Cardiac fibroblast (primary cell): ENCODE data around the gene C19orf25.
A peak's percentile ranks its signal among the peaks of the same experiment; 100 is the strongest.

Experiments
- DNase-seq, 2 donors: peaks; one replicate each; pipeline versions ENCODE4 v3.0.0 to v3.0.0-alpha.2; 2010; ENCODE audit warnings: low read depth in 2 of 2
- H3K4me3 ChIP-seq, 2 donors: replicated peaks in 1 of 2; 1 replicate in 1 of 2; 2 replicates in 1 of 2; pipeline ENCODE4 v1.5.1; 2011; ENCODE audit warnings: low read depth in 2 of 2, low read length in 2 of 2, mild to moderate bottlenecking in 2 of 2, moderate library complexity in 1 of 2
- CTCF ChIP-seq: IDR thresholded peaks from one replicate; pipeline ENCODE4 v1.5.1; 2011; ENCODE audit warnings: low read depth, mild to moderate bottlenecking, low read length, inconsistent platforms

C19orf25 gene

GRCh38 chr19:1489463-1490310 is 10.7 kb upstream of the C19orf25 start:
- no peak for TF ChIP-seq CTCF
- H3K4me3 ChIP-seq: peak overlapping the region; percentile 56 to 60
- no peak for DNase-seq

- no peak for TF ChIP-seq CTCF
- H3K4me3 ChIP-seq: no peak overlapping the region
- no peak for DNase-seq
Measured at GRCh38 chr19:1488282-1488601, 9.2 kb upstream of the C19orf25 start.

- DNase-seq: no peak
- no peak for TF ChIP-seq CTCF
- no peak overlapping the region for H3K4me3 ChIP-seq
Measured at GRCh38 chr19:1487576-1488281, 8.7 kb upstream of the C19orf25 start.

- DNase-seq: no peak
Measured at GRCh38 chr19:1486720-1487575, 7.9 kb upstream of the C19orf25 start.

GRCh38 chr19:1483979-1484428 is 5.0 kb upstream of the C19orf25 start:
- DNase-seq: no peak
- no peak overlapping the region for H3K4me3 ChIP-seq
- no peak for TF ChIP-seq CTCF

More at GRCh38 chr19:1486720-1487575, 7.9 kb upstream of the C19orf25 start:
- TF ChIP-seq CTCF: no peak
- no peak overlapping the region for H3K4me3 ChIP-seq

- no peak overlapping the region for H3K4me3 ChIP-seq
- TF ChIP-seq CTCF: no peak
- DNase-seq: no peak
Measured at GRCh38 chr19:1483131-1483978, 4.3 kb upstream of the C19orf25 start.
